ENCODE measurements around the gene ADARB1.

ADARB1 gene

GRCh38 chr21:45039317-45040156 lies 34.8 kb upstream of the ADARB1 start:
- no peak for DNase-seq (ENCODE audit: low read depth)

- no peak for DNase-seq (ENCODE audit: low read depth)
Observed at GRCh38 chr21:45040157-45040711, 34.1 kb upstream of the ADARB1 start.

DNA sequence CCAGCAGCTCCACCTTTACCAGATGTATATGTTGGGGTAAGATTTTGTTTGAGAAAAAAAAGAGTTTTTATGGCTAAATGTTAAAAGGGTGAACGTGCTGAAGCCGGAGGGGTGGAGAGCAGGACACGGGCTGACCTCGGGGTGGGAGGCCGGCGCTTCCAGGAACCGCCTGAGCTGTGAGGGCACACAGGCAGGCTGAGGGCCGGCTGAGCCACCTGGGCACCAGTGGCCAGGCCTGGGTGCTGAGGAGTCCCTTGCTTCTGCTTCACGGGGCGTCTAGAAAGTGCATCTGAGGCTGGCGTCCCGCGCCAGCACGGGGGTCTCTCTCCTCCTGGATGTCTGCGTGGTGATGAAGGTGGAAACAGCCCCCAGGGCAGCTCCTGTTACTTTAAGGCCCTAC lies 33.6 kb upstream of the ADARB1 start:
- DNase-seq (ENCODE audit: low read depth), result no peak

GRCh38 chr21:45041351-45041805 lies 33.0 kb upstream of the ADARB1 start:
- no peak for DNase-seq (ENCODE audit: low read depth)

- no peak for DNase-seq (ENCODE audit: low read depth)
Observed at GRCh38 chr21:45041984-45042663, 32.3 kb upstream of the ADARB1 start.

DNA sequence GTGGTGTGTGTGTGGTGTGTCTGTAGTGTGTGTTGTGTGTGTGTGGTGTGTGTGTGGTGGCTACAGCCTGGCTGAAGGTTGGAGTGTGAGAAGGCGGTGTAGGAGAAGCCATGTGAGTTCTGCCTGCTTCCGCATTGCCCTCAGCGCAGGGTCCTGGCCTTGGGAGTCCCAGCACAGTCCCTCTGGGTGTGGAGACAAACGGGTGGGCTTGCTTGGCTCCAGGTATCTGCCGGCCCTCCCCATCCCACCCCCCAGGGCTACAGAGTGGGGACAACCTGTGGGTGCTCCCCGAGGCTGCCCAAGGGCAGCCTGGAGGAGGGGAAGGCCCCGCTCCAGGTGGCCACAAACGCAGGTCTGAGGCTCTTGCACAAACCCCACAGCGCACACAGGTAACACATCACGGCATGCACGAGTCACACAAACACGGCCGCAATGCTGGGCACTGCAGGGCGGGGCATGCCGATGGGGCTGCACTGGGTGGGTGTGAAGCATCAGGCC lies 31.7 kb upstream of the ADARB1 start:
- DNase-seq (ENCODE audit: low read depth), result no peak

DNA sequence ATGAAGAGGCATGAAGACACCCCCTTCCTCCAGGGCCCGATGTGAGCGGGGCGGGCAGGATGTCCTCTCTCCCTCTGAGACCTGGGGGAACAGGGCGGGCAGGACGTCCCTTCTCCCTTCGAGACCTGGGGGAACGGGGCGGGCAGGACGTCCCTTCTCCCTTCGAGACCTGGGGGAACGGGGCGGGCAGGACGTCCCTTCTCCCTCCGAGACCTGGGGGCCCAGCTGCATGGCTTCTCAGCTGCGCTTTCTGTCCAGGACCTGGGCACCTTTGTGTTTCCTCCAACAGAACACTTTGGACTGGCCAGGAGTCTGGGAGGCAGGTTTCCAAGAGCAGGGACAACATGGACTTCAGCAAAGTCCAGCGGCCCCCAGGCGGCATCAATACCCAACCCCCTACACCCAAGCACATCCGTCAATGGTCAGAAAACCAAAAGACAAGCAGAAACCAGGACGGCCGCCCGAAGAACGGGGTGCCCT lies 30.8 kb upstream of the ADARB1 start:
- no peak for DNase-seq (ENCODE audit: low read depth)

DNA sequence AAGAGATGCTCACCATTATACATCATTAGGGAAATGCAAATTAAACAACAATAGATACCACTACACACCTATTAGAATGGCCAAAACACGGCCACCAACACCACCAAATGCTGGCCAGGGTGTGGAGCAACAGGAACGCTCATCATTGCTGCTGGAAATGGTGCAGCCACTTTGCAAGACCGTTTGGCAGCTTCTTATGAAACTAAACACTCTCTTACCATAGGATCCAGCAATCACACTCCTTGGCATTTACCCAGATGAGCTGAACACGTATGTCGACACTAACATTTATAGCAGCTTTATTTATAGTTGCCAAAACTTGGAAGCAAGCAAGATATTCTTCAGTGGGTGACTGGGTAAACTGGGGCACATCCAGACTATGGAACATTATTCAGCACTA lies 28.9 kb upstream of the ADARB1 start:
- no peak for DNase-seq (ENCODE audit: low read depth)

DNA sequence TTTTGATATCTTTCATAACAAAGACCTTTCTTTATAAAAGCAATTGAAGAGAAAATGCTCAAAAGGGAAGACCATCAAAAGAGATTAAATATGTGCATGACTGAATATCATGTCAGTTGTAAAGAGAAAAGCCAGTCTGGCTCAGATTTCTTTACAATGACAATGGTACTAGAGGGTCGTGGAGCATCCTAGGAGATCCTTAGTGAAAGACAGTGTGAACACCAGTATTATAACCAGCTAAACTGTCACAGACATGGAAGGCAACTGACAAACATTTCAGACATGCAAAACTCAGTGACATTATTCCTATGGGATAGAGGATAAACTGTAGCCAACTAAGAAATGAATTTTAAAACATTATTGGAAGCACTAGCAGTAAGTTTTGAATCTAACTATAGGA lies 27.1 kb upstream of the ADARB1 start:
- DNase-seq (ENCODE audit: low read depth), result no peak

- DNase-seq (ENCODE audit: low read depth), result no peak
Observed at GRCh38 chr21:45048026-45048698, 26.2 kb upstream of the ADARB1 start.

DNA sequence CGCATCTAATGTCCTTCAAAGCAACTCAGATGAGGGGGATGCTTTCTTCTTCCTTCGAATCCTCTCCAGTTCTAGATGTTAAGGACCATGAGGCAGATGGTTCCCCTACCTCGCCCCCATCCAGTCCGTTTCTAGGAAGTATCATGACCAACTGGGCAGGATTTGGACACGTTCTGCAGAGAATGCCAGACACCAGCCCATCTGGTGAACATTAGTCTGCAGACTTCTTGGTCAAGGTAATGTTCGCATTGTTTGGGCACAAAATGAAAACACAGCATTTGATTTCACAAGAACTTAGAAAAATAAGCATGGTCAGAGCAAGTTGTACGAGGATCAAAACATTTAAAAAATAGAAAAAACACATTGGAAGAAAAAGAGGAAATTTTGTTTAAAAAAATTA lies 25.4 kb upstream of the ADARB1 start:
- DNase-seq (ENCODE audit: low read depth), result no peak

DNA sequence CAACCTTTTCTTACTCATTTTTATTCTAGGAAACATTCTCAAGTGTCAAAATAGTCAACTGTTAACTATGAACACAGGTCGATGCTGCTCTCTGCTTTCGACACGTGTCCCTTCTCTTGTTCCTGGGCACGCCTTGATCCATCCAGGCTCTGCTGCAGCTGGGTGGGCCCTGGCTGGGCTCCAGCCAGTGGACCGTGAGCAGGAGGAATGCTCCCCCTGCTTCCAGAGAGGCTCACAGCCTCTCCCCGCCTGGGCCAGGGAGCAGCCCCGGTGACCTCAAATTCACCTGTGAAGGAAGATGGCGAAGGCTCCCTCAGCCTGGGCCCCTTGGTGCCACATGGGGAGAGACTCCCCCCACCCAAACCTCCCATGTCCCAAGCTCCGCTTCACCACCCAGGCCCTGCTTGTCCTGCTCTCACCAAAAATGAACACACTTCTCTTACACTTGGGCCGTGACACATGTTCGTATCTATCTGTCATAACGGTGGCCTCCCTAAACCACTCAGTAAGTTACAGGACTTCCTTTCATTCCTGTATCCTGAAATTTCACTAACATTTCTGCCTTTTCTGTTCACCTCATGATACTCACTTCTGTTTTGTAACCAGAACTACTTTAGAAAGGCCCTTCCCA lies 24.6 kb upstream of the ADARB1 start:
- no peak for DNase-seq (ENCODE audit: low read depth)

DNA sequence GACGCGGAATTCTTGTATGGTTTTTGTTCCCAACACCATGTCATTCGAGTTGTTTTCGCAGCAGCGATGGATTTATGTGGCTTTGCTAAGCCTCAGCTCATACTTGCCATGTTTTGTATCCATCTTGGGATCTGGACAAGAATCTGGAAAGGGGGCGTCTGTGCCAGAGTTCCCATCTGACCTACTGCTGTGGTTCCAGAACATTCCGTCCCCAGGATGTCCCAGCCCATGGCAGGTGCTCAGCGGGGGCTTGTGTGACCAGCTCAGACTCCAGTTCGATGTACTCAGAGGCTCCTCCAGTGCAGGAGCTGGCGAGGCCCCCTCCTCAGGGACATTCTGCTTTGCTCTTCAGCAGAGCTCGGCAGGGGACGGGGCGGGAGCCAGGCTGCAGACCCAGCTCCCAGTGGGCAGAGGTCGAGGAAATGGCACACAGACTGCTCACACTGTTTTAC lies 24.0 kb upstream of the ADARB1 start:
- no peak for DNase-seq (ENCODE audit: low read depth)

DNA sequence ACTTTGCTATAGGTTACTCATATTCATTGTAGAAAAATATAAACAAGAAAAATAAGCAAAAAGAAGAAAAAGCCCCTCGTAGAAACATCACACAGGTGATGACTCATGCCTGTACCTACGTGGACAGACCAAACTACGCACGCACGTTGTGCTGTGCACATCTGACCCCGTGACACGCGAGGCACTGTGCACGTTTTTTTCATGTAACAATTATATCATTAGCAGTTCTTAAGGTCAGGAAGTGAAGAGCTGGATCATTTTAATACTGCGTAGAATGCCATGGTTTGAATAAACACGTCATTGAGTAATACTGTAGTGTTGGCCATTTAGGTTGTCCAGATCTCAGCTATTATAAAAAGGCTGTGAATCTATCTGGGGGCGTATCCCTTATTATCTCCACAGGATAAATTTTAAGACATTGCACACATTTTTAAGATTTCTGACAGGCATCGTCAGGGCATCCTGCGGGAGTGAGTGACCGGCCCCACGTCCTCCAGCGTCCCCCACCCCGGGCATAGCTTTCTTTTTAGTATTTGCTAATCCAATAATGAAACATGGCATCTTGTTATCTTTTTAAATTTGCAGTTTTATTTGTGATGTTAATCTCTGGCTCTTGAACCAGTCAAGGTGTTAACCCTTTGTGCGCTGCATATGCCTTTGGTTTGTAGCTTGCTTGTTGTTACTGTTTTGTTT lies 23.4 kb upstream of the ADARB1 start:
- no peak for DNase-seq (ENCODE audit: low read depth)

- DNase-seq (ENCODE audit: low read depth), result no peak
Observed at GRCh38 chr21:45051580-45052434, 22.6 kb upstream of the ADARB1 start.

DNA sequence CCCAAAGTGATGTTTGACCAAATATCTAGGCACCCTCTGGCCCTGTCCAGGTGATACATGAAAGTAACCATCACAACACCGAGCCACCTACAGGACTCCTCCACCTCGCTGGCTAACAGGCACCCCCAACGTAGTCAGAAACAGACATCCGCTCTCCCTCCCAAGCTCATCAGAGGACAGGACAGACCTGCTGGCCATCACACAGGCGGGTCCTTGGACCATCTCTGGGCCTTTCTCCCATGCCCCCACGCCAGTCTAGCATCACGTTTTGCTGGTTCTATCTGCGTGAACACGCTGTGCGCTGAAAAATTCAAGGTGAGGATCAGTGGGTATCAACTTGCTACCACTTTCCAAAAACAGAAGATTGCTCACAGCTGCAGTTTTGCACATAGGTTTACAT lies 21.4 kb upstream of the ADARB1 start:
- no peak for DNase-seq (ENCODE audit: low read depth)

- DNase-seq (ENCODE audit: low read depth), result no peak
Observed at GRCh38 chr21:45053561-45054226, 20.7 kb upstream of the ADARB1 start.

GRCh38 chr21:45054227-45054926 lies 20.0 kb upstream of the ADARB1 start:
- no peak for DNase-seq (ENCODE audit: low read depth)
